CD4-positive, alpha-beta T cell treated with Interleukin-4 for 4 hours (primary cell): ENCODE results near the gene HES4.

Experiments
- DNase-seq: peaks from one replicate; pipeline ENCODE4 v3.0.0-alpha.2; 2020

The HES4 gene

DNA sequence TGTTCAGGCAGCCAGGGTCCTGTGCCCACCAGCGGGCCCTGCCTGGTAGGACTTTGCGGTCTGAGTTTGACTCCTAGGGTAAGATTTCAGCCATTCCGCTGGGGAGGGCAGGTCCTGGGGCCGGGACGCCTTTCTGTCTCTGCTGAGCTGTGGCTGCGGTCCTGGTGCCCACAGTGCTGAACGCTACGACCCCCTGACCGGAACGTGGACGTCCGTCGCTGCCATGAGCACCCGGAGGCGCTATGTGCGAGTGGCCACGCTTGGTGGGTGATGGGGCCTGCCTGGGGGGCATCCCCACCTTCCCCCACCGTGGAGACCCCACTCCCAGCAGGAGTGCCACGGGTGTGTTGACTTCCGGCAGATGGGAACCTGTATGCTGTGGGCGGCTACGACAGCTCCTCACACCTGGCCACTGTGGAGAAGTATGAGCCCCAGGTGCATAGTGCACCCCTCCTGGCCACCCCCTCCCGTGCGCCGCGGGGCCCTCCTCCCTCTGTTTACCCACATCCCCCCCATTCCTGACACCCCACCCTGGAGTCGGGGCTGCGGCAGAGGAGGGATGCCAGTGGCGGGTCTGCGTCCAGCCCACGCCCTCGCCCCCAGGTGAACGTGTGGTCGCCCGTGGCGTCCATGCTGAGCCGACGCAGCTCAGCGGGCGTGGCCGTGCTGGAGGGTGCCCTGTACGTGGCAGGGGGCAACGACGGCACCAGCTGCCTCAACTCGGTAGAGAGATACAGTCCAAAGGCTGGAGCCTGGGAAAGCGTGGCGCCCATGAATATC is 36.0 kb downstream of the HES4 start:
- no peak for DNase-seq

DNA sequence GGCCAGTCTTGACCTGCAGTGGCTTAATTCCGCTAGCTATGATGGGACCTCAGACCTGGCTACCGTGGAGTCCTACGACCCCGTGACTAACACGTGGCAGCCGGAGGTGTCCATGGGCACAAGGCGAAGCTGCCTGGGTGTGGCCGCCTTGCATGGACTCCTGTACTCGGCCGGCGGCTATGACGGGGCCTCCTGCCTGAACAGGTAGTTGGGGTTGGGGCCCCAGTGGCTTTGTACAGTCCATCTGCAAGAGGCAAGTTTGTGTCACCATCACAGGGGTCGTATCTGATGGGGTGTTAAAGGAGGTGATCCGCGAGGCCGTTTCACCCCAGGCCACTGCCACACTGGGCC is 36.6 kb downstream of the HES4 start:
- DNase-seq = no peak

DNA sequence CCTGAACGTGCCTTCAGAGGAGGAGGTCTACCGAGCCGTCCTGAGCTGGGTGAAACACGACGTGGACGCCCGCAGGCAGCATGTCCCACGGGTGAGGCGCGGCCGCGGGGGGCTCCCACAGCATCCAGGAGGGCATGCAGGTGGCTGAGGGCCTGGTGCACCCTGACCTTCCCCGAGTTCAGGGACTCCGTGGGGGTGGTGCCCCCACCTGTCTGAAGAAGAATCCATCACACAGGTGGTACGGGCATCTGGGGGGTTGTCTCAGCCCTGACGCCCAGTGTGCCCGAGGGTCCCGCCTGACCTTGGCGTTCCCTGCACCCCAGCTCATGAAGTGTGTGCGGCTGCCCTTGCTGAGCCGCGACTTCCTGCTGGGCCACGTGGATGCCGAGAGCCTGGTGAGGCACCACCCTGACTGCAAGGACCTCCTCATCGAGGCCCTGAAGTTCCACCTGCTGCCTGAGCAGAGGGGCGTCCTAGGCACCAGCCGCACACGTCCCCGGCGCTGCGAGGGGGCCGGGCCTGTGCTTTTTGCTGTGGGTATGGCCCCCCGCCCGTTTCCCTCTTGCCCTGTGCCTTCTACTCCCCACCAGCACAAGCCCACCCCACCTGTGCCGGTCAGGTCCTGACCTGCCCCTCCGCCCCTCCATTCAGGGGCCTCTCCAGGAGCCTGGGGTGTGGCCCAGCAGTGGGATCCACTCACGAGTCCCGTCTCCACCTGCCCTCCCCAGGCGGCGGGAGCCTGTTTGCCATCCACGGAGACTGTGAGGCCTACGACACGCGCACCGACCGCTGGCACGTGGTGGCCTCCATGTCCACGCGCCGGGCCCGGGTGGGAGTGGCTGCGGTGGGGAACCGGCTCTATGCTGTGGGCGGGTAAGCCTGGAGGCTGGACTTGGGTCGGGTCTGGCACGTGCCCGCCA is 37.3 kb downstream of the HES4 start:
- no peak for DNase-seq

DNA sequence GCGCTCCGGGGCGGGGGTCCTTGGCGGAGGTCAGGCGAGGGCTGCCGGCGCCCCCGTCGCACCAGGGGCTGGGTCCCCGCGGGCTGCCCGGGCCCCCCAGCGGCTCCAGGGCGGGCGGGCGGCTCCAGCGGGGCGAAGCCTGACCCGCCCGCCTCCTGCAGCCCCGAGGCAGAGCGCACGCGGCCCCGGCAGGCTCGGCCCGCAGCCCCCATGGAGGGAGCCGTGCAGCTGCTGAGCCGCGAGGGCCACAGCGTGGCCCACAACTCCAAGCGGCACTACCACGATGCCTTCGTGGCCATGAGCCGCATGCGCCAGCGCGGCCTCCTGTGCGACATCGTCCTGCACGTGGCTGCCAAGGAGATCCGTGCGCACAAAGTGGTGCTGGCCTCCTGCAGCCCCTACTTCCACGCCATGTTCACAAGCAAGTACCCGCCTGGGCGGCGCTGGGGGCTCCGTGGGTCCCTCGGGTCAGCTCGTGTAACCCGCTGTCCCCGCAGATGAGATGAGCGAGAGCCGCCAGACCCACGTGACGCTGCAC is 38.7 kb downstream of the HES4 start:
- no peak for DNase-seq

DNA sequence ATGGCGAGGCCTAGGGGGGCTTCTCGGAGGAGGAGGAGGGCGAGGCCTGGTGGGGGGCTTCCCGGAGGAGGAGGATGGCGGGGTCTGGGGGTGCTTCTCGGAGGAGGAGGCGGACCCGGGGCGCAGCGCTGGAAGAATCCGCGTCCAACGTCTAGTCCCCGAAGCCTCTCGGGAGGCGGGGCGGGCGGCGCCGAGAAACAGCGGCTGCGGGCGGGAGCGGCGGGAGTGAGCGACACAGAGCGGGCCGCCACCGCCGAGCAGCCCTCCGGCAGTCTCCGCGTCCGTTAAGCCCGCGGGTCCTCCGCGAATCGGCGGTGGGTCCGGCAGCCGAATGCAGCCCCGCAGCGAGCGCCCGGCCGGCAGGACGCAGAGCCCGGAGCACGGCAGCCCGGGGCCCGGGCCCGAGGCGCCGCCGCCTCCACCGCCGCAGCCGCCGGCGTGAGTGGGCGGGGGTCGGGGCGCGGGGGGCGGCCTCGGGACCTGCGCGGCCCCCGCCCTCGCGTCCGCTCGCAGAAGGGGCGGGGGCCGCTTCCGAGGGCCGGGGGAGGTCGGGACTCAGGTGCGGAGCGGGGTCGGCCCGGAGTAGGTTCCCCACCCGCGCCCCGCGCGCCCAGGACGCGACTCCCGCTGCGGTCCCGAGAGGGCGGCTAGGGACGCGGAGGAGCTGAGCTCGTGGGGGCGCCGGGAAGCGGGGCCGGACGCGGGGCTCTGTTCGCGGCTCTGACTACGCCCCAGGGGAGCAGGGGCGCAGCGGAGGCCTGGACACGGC is 39.4 kb downstream of the HES4 start, which contains the start of gene KLHL17:
TSS of gene KLHL17 (plus strand) at position 222 of the 769 bp plus-strand sequence. CDS start at position 332, 110 bp downstream.
- DNase-seq = peak; percentile 75

DNA sequence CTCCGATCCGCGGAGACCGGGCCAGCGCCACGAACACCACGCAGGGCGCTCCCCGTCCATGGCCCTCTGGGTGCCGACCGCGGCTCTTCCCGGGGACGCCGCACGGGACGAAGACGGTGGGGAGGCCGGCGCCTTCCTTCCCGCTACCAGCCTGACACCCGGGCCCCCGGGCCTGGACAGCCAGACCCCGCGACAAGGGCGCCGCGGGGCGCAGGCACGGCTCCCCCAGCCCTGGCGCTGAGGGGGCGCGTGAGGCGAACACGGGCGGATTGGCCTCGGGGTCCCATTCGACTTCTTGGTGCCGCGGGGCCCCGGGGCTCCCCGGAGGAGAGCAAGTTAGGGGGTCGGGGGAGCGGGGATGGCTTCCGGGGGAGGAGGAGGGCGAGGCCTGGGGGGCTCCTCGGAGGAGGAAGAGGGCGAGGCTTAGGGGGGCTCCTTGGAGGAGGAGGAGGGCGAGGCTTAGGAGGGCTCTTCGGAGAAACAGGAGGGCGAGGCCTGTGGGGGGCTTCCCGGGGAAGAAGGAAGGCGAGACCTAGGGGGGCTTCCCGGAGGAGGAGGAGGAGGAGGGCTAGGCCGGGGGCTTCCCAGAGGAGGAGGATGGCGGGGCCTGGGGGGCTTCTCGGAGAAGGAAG is 40.0 kb downstream of the HES4 start:
- DNase-seq = no peak

DNA sequence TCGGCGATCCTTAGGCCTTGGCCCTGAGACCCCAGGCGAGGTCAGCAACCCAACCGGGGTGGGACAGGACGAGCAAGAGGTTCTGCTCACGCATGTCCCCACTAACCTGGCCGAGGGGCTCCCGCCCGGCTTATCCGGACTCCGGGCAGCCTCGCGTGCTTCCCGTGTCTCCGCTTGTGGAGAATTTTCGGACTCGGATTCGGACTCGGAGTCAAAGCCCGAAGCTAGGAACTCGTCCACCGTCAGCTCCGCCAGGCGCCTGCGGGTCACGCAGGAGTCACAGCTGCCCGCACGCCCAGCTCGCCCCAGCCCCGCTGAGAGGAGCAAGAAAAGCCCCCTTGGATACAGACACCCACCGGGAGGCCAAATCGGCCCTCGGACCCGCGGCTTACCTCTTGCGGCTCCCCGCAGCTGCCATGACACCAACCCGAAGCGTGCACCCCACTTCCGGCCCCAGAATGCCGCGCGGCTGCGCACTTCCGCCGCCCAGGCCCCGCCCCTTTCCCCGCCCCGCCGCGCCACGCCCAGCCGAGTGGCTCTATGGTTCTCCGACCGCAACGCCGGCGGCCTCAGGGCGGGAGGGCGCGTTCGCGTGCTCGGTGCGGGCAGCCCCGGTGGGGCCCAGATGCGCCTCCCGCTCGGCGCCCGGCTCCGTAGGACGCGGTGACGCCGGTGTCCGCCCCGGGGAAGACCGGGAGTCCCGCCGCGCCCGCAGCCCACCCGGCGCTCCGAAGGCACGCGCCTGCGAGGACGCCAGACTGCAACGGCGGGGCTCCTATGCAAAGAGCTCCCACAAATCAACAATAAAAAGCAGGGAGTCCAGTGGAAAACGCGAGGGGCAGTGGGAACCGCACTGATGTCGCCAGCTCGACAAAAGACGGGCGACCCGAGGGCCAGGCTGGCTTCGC is 40.8 kb downstream of the HES4 start, which contains the start of gene NOC2L:
TSS of gene NOC2L (minus strand) at position 434 of the 908 bp plus-strand sequence. CDS start at position 418, 16 bp downstream.
- peak; percentile 94 for DNase-seq

DNA sequence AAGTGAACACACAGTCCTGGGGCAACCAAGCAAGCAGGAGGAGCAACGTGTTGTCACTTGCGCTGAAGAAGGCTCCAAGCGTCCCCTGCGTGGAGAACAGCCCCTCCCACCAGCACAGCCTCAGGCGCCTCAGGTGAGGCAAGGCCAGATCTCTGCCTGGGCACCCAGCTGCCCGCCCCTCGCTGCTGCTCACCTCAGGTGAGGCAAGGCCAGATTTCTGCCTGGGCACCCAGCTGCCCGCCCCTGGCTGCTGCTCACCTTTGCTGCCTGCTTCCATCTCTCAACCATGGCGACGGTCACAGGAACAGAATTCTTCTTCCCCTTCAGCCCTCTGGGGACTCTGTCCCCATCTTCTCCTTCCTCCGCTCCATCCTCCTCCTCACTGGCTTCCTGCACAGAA is 43.3 kb downstream of the HES4 start:
- DNase-seq = no peak

DNA sequence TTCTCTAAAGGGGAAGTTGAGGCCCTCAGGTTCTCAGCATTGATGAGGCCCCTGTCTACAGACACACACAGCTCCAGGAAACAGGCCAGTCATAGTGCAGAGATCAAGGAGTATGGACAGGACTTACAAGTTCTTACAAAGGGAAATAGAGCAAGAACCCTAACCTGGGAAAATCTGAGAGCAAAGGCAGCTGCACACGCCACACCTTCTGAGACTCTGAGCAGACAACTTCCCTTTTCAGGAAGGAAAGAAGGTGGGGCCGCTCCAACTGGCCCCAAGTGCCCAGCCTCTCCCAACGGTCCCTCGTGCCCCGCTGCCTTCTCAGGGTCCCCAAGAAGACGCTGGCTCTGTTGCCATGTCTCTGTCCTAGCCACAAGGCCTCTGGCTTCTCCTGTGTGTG is 44.4 kb downstream of the HES4 start:
- DNase-seq = no peak

DNA sequence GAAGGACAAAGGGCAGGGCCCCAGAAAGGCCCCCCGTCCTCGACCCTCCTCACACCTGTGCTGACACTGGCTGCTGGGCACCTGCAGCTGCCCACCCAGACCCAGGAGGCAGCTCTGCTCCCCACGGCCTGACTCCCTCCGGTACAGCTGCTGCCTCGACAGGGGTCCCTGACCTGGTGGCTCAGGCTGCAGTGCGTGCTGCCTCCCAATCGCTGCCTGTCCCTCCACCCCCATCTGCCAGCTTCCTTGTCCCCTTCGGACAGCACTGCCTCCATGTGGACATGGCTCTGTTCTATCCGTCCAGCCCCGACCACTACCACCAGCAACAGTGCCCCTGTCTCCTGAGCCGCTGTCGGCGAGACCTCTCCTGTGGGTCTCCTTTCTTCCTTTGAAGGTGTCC is 45.0 kb downstream of the HES4 start:
- DNase-seq = no peak

DNA sequence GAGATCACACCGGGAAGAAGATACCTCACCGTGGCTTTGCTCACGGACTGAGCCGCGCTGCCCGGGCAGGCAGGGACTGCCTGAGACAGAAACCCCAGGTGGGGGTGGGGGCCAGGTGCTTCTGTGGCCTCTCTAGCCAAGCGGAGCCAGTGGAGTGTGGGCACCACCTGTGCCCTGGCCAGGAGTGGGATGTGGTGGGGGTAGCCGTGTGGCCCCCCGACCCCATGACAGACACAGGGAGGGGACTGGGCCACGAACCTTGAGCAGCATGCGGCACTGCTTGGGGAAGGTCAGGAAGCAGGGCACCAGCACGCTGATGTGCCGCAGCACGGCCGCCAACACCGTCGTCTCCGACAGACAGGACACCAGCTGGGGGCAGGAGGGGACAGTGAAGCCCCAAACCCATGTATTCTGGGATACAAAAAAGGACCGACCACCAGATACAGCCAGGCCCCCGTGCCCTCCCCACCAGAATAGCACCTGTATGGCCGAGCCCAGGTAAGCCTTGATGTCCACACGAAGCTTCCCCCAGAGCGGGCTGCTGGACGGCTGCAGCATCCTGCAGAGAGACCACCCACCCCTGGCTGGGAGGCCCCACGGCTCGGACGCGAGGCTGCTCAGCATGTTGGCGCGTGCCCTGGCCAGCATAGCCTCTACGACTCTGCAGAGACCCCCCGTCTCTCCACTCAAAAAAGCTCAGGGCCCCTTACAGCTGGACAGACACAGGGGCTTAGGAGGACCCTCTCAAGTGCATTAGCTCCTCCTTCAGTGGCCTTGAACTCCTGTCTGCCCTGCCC is 46.2 kb downstream of the HES4 start:
- no peak for DNase-seq

DNA sequence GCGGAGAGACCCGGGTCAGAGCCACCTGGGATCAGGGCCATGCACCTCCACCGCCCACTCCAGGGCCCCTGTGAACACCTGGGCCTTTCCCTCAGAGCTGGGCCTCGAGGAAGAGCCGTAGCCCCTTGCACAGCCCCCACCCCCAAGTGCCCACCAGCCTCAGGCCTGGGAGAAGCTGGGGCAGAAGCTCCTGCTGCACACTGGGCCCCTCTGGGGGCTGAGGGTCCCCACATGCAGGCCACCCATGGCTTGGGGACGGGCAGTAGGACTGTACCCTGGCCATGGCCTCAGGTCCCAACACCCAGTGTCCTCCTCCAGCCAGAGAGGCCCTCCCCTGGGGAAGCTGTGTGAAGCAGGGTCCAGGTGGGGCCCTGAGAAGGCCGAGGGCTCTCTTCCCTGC is 47.3 kb downstream of the HES4 start:
- no peak for DNase-seq

DNA sequence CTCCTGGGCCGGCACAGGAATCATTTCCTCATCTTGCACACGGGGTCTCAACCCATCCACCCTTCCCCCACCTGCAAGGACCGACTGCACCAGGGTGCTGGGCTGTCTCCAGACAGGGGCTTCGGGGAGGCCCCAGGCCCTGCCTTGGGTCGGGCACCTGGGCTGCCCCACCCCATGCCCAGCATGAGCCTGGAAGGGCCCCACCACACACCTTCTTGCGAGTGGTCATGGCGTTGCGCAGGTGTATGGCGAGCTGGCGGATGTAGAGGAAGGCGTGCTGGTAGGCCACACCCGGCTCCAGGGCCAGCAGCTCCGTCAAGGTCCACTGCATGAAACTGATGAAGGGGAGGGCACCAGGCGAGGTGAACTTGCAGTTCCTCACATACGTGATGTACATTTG is 47.7 kb downstream of the HES4 start:
- DNase-seq = no peak

DNA sequence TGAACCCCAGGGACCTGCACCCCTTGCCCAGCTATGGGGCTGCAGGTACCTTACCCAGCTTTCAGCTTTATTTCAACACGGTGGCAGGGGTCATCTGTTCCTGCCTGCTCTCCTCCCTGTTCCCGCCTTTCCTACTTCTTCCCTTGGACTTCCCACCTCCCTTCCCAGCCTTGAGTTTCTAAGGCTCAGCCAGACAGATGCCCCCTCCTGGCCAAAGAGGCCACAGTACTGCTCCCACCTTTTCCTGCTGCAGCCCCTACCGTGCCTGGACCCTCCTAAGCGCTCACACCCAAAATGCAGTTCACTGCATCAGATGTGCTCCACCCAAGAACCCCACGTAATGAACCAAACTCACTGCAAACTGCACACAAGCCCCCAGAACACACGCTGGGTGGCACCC is 48.5 kb downstream of the HES4 start:
- DNase-seq = no peak

DNA sequence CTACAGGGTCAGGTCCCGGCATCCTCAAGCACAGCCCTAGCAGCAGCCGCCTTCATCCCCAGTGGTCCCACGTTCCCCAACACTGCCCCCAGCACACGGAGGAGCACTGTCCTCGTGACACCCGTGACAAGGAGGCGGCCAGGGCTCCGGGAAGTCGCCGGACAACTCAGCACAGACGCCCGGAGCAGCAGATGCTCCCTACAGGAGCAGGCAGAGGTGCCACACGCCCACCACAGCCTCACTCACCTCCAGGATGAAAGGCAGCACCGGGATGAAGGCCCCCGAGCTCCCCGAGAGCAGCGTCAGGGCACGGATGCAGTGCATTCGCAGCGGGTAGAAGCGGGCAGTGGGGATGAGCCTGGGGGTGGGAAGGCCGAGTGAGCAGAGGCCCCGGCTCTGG is 49.0 kb downstream of the HES4 start:
- no peak for DNase-seq

DNA sequence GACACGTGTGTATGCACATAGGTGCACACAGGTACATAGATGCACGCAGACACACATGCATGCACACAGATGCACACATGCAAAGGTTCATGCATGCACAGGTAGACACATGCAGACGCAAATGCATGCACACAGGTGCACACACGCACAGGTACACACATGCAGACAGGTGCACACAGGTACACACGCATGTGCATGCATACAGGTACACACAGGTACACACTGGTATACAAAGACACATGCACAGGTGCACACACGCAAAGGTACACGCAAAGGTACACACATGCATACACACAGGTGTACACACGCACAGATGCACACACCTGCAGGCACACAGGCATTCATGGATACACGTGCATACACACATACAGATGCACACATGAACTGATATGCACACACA is 49.6 kb downstream of the HES4 start:
- no peak for DNase-seq
